Aorta (tissue), 5 donors: ENCODE measurements around the gene SCARB1. TPM values are rescaled to one million over a fixed set of nuclear protein-coding genes. Genes with fewer than 3 reads are reported as not detected.

Experiments used
- ATAC-seq: fragments of 200-7000 bp; cut with Tn5 transposase; one replicate; pipeline ENCODE4 v1.9.1; 2022; ENCODE audit warnings: moderate library complexity; ENCODE audit not compliant: low FRiP score
- DNase-seq, 2 donors: peaks; one replicate each; pipeline ENCODE4 v3.0.0-alpha.2; 2020
- H3K27ac ChIP-seq, 2 donors: one replicate each; pipeline ENCODE4 v1.5.1; 2013; ENCODE audit warnings: low read length in 2 of 2, mild to moderate bottlenecking in 2 of 2, moderate library complexity in 2 of 2, control low read depth in 1 of 2, inconsistent platforms in 1 of 2, low read depth in 1 of 2
- H3K27me3 ChIP-seq, 2 donors: one replicate each; pipeline ENCODE4 v1.6.1; 2013; ENCODE audit warnings: control low read depth in 1 of 2, low read length in 1 of 2, mild to moderate bottlenecking in 1 of 2, moderate library complexity in 1 of 2; ENCODE audit not compliant: insufficient read depth in 2 of 2, control insufficient read depth in 1 of 2
- H3K36me3 ChIP-seq, 2 donors: one replicate each; pipeline ENCODE4 v1.6.1; 2013; ENCODE audit warnings: control low read depth in 1 of 2, low read length in 1 of 2, mild to moderate bottlenecking in 1 of 2; ENCODE audit not compliant: insufficient read depth in 2 of 2, control insufficient read depth in 1 of 2
- H3K4me1 ChIP-seq, 2 donors: one replicate each; pipeline ENCODE4 v1.6.1; 2013; ENCODE audit warnings: low read length in 2 of 2, control low read depth in 1 of 2, mild to moderate bottlenecking in 1 of 2, moderate library complexity in 1 of 2; ENCODE audit not compliant: insufficient read depth in 2 of 2, control insufficient read depth in 1 of 2
- H3K4me3 ChIP-seq, 2 donors: one replicate each; pipeline ENCODE4 v1.5.1; 2013; ENCODE audit warnings: low read length in 2 of 2, control low read depth in 1 of 2, mild to moderate bottlenecking in 1 of 2
- H3K9me3 ChIP-seq: one replicate; pipeline ENCODE4 v1.6.1; 2013; ENCODE audit warnings: mild to moderate bottlenecking, low read length; ENCODE audit not compliant: control insufficient read depth
- WGBS, 2 donors: extraction: QIAGEN DNeasy Blood & Tissue Kit; methylation state at CpG; one replicate each; pipeline ENCODE4 v1.1.7; 2013; 5-methylcytosine and 5-hydroxymethylcytosine counted together
- intact Hi-C, 2 donors: fragments of 100-400 bp; cut with DNase I; formaldehyde crosslinking; loops; one replicate each; pipeline versions ENCODE4 v1.14.2 to v1.15.0; 2022
- polyA plus RNA-seq, 2 donors: library from polyadenylated mRNA; stranded (reverse); fragments of 200-250 nt; gene quantifications; one replicate each; pipeline ENCODE4 v1.2.3, GENCODE V29; 2013
- total RNA-seq, 2 donors: library from RNA; stranded (reverse); fragmentation: NEBNext Ultra II Directional; extraction: Animal tissue kit (Norgen Biotek cat#: 25700); gene quantifications; one replicate each; pipeline ENCODE4 v1.2.1, GENCODE V29; 2021
- donor health status: healthy with polysubstance abuse.
- donor health status: Bipolar disorder and iron deficiency.
- donor health status: DM: no; HTN: no; CAD: no.
- donor health status: DM: no; HTN: no; CAD: no.
- donor health status: DM: yes; HTN: yes; CAD: no.

SCARB1 gene
- total and polyA plus RNA-seq, 4 donors: 6.6 to 38.5 (median 11.9) TPM

- no peaks in the 10 kb centered on the region for H3K9me3 ChIP-seq
- H3K27ac ChIP-seq: no peak overlapping the region
- no peaks in the 10 kb centered on the region for H3K36me3 ChIP-seq
- ATAC-seq (no peak), DNase-seq (no peak)
- H3K4me3 ChIP-seq: no peak overlapping the region
- no peaks in the 10 kb centered on the region for H3K4me1 ChIP-seq
- WGBS, 2 donors: 88 to 89% methylated on average over 16 of the region's 16 CpGs
- H3K27me3 ChIP-seq: no peaks in the 10 kb centered on the region
- intact Hi-C loops: no loop called here
Measured at GRCh38 chr12:124823272-124823970, 40.2 kb downstream of the SCARB1 start.

GRCh38 chr12:124822218-124822617, 41.4 kb downstream of the SCARB1 start:
- Histone ChIP-seq H3K36me3 (no peaks in the 10 kb centered on the region), H3K27me3 (no peaks in the 10 kb centered on the region), H3K4me1 (no peaks in the 10 kb centered on the region), H3K9me3 (no peaks in the 10 kb centered on the region), H3K27ac (no peak overlapping the region), H3K4me3 (no peak overlapping the region)
- 97 to 99% methylated on average over 6 of the region's 6 CpGs for WGBS, 2 donors
- ATAC-seq (no peak), DNase-seq (no peak)
- intact Hi-C loops: no loop called here

GRCh38 chr12:124821252-124822200, 42.1 kb downstream of the SCARB1 start:
- DNase-seq: no peak

GRCh38 chr12:124820199-124820598, 43.5 kb downstream of the SCARB1 start:
- ATAC-seq (no peak), DNase-seq (no peak)
- 93 to 97% methylated on average over 9 of the region's 9 CpGs for WGBS, 2 donors
- intact Hi-C loops: no loop called here
- no peak overlapping the region for H3K4me3 ChIP-seq
- no peaks in the 10 kb centered on the region for H3K9me3 ChIP-seq
- H3K27ac ChIP-seq: no peak overlapping the region
- no peaks in the 10 kb centered on the region for H3K36me3 ChIP-seq
- no peaks in the 10 kb centered on the region for H3K27me3 ChIP-seq
- H3K4me1 ChIP-seq: no peaks in the 10 kb centered on the region

More at GRCh38 chr12:124821252-124822200, 42.1 kb downstream of the SCARB1 start:
- H3K9me3 ChIP-seq: no peaks in the 10 kb centered on the region
- intact Hi-C loops: no loop called here
- ATAC-seq: no peak
- H3K27ac ChIP-seq: no peak overlapping the region
- no peaks in the 10 kb centered on the region for H3K36me3 ChIP-seq
- no peak overlapping the region for H3K4me3 ChIP-seq
- WGBS, 2 donors: 91 to 93% methylated on average over 16 of the region's 16 CpGs
- H3K27me3 ChIP-seq: no peaks in the 10 kb centered on the region
- H3K4me1 ChIP-seq: no peaks in the 10 kb centered on the region

GRCh38 chr12:124819525-124819924, 44.1 kb downstream of the SCARB1 start:
- intact Hi-C loops: no loop called here
- Histone ChIP-seq H3K27ac (no peak overlapping the region), H3K4me1 (no peaks in the 10 kb centered on the region), H3K4me3 (no peak overlapping the region), H3K27me3 (no peaks in the 10 kb centered on the region), H3K9me3 (no peaks in the 10 kb centered on the region), H3K36me3 (no peaks in the 10 kb centered on the region)
- DNase-seq: no peak
- no peak for ATAC-seq
- 94 to 95% methylated on average over 10 of the region's 10 CpGs for WGBS, 2 donors

GRCh38 chr12:124819080-124819479, 44.6 kb downstream of the SCARB1 start:
- H3K4me3 ChIP-seq: no peak overlapping the region
- H3K27ac ChIP-seq: no peak overlapping the region
- H3K27me3 ChIP-seq: no peaks in the 10 kb centered on the region
- H3K9me3 ChIP-seq: no peaks in the 10 kb centered on the region
- DNase-seq (no peak), ATAC-seq (no peak)
- H3K36me3 ChIP-seq: no peaks in the 10 kb centered on the region
- no peaks in the 10 kb centered on the region for H3K4me1 ChIP-seq
- WGBS, 2 donors: 89 to 98% methylated on average over 5 of the region's 5 CpGs
- intact Hi-C loops: no loop called here

GRCh38 chr12:124817076-124818000, 46.3 kb downstream of the SCARB1 start:
- DNase-seq: no peak
- Histone ChIP-seq H3K27ac (no peak overlapping the region), H3K4me1 (no peaks in the 10 kb centered on the region), H3K9me3 (no peaks in the 10 kb centered on the region), H3K27me3 (no peaks in the 10 kb centered on the region), H3K36me3 (no peaks in the 10 kb centered on the region), H3K4me3 (no peak overlapping the region)
- 96 to 97% methylated on average over 30 to 31 of the region's 31 CpGs for WGBS, 2 donors
- ATAC-seq: no peak
- intact Hi-C loops: no loop called here

GRCh38 chr12:124816295-124816854, 47.3 kb downstream of the SCARB1 start:
- no peaks in the 10 kb centered on the region for H3K27me3 ChIP-seq
- DNase-seq: no peak
- WGBS, 2 donors: 91 to 94% methylated on average over 15 of the region's 15 CpGs

More at GRCh38 chr12:124816295-124816854, 47.3 kb downstream of the SCARB1 start:
- no peak overlapping the region for H3K4me3 ChIP-seq
- no peaks in the 10 kb centered on the region for H3K9me3 ChIP-seq
- no peak for ATAC-seq
- no peaks in the 10 kb centered on the region for H3K4me1 ChIP-seq
- no peaks in the 10 kb centered on the region for H3K36me3 ChIP-seq
- H3K27ac ChIP-seq: no peak overlapping the region
- intact Hi-C loops: no loop called here
